Activated naive CD8-positive, alpha-beta T cell treated with anti-CD3 and anti-CD28 coated beads, Interleukin-2, amount 50 U/mL, for 16 hours (primary cell): ENCODE data around the gene NFIA.

ENCODE experiments used
- DNase-seq: peaks from one replicate; pipeline ENCODE4 v3.0.0-alpha.2; 2020; ENCODE audit warnings: low read depth, low spot score

NFIA gene

DNA sequence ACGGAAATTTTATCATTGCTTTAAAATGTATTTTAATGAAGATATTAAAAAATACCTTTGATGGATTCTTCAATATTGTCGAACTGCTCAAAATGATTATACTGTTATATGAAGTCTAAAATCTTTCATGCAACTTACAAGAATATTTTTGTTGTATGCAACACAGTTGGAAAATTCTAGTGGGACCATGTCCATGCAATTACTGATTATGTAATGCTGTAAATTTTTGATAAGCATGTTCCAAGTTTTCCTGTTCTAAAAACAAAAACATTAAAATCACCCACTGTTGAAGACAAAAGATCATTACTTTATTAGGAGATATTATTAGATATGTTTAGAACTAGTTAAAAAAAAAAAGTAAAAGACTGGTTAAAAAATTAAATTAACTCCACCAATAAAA is 132.8 kb downstream of the NFIA start:
- DNase-seq = no peak

DNA sequence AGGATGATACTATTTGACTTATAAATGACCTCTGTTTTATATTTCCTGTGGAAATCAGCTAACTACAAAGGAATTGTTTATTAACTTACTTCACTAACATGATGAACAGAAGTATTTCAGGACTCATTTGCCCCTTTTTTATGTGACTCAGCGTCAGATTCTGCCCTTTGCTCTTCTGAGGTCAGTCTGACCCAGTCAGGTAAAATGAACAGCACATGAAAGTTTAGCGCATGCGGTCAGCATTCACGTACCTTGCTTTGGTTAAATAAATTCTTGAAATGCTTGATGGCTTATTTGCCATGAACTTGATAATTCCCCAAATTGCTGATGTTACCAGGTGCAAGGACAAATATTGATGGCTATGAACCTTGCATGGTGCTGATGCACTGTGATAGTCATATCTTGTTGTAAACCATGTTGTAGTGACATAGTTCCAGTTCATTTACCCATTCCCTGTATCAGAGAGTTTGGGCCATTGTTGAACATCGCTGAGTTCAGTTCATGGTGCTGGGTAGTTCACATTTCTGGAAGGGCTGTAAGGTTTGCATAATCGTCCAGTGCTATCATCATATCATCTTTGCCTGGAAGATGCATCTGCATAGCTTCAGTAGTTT is 133.4 kb downstream of the NFIA start:
- DNase-seq = no peak

DNA sequence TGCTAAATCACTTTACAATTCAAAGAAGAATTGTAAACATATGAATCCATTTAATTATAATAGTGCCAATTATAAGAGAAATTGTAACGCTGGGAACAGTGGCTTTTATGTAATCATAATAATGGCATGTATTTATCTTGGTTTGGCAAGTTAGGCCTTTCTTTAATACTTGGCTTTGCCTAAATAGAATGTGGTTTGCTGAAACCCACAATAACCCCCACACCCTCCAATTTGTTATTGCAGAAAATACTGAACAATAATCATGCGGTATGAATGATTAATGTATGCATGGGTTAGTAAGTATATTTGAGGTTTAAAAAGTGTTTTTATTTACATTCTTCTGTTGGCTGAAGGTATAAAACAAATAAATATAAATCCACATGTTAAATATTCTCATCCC is 138.2 kb downstream of the NFIA start:
- no peak for DNase-seq

DNA sequence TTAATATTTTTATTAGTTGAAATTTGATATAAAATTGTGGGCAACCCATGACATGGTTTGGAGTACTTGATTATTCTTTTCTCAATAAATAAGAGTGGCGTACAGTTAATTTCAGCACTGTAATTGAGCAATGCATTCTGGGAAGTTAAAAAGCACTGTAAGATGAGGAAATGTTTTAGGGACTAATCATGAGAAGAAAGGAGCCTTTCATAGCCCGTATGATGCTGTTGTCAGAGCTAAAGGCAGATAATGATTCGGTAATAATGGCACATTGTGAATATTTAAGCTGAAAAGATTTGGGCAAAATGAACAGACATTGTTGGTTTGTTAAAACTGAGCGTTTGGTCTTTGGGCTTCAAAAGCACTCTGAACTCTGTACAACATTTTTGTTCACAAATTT is 139.3 kb downstream of the NFIA start:
- DNase-seq = no peak

DNA sequence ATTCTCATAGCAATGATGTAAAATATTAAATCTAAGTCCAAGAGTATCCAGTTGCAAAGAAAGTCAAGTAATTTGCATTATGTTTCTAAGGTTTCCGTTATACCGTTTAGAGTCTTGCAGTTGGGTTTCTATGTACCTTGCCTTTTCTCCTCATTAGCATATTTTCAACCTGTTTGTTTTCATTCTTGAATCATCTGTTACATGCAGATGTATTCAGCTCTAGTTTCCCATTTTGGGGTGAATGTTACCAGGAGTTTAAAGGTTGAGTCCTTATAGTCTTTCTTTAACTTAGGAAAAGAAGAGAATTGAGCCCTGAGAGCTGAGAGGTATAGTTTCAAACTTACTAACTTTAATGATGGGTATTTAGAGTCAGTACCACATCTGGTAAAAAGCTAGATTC is 139.9 kb downstream of the NFIA start:
- no peak for DNase-seq

DNA sequence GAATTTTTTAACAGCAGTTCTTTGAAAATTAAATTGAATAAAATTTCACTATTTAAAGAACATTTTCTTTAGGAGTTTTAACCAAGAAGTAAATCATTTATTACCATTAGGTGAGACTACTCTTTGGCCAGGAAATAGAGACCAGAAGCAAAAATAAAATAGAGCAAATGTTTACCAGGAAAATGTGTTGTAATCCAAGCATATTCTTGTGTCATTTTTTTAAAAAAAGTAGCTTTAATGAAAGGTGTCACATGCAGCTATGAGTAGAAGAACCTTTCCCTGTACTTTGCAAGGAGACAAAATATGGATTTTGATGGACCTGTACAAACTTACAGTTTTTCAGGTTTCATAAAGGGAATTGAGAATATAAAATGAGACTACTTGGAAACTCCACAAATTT is 140.8 kb downstream of the NFIA start:
- DNase-seq = no peak

DNA sequence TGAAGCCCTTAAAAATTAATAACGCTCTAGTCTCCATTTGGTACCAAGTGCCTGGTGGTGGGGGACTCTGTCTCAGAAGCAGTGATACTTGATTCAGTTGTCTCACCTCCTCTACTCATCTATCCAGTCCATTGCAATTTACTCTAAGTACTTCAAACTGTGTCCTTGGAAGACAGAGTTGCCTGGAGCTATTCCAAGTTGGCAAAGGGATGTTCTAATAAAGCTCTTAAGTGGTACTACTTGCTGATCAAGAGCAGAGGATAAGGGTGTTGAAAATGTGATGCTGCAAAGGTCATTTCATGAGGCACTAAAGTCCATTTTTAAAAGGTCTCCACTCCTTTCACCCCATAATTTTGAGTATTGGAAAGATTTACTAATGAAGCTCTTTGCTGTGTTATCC is 142.2 kb downstream of the NFIA start:
- DNase-seq = no peak

DNA sequence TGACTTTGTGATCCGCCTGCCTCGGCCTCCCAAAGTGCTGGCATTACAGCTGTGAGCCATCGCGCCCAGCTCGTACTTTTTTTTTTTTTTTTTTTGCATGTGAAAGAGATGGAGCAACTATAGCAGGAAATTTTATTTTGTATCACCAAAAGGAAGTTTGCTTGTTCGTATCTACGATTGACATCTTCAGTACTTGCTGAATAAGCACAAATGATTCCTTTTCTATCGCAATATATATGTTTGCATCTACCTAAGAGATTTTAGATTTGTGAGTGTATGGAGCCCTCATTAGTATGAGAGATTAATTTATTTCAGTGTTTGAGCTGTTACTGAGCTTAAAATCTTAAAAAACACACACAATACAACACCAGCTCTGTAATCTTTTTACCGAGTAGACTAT is 143.1 kb downstream of the NFIA start:
- DNase-seq = no peak

DNA sequence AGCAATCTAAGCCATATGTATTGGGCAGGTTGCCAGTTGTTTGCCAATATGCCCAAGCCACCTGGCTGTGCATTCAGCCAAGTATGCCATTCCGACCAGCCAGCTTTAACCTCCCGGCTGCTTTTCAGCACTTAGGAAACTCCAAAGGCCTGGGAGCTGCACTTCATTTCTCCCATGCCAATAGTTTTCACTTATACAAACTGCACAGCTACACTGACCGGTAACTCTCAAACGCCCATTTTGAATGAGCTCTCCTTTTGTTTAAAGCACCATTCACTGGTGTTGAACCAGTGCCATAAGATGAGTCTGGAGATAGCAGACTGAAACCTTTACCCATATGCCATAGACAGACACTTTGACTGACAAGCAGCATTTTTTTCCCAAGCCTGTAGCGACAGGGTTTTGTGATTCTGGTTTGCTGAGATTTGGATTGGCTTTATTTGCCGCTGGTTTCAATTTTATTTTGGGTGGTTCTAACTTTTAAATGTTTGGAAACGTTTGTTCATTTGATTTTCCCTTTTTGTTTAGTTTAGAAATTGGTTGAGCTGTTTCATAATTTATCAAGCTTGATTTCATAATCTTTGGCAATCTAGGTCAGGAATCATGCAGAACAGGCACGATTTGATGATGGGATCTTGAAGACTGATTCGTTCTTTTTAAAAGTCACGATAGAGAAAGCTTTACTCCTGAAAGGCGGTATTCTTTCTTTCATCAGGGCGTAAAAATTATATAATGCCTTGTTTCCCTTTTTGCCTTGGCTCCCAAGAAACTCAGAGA is 144.6 kb downstream of the NFIA start:
- DNase-seq = no peak

DNA sequence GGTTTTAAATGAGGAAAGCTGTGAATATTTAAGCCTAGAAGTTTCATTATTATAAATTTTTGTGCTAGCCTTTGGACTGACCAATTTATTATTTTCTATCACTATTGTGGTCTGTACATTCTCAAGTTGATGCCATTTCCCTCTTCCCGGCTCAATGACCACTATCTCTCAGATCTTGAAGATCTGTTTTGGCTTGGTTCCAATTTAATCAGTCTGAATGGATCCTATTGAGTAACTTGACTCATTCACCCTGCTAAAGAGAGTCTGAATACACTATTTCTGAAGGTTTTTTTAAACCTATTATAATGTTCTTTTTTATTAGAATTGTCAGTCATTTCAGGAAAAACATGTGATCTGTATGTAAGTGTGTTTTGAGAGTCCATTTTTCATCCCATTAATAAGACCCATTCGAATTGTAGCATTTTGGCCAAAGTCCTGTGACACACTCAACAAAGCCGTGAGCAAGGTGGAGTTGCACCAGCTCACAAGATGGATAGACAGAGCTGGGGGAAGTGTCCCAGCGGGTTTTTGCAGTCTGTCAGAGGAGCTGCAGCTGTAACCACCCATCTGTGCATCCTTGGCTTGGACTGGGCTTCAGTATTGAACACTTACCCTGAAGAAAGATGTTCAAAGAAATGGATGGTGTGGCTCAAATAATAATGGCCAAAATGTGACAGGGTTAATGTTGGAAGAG is 145.6 kb downstream of the NFIA start:
- no peak for DNase-seq

DNA sequence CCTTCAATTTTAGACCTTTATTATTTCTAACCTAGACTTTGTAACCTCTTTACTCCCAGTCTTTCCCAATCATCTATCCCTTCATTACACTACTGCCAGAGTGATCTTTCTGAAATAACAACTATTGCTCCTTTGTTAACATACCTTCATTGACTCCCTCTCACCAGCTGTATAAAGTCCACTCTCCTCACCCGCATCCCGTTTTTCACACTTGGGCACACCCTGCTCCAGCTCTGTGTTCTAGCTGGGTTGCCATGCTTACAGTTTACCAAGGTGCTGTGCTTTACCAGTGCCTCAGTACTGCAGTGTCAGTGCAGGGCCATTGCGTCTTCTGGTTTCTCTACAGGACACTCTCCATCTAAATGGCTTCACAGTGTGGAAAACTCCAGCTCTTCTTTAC is 148.2 kb downstream of the NFIA start:
- no peak for DNase-seq

DNA sequence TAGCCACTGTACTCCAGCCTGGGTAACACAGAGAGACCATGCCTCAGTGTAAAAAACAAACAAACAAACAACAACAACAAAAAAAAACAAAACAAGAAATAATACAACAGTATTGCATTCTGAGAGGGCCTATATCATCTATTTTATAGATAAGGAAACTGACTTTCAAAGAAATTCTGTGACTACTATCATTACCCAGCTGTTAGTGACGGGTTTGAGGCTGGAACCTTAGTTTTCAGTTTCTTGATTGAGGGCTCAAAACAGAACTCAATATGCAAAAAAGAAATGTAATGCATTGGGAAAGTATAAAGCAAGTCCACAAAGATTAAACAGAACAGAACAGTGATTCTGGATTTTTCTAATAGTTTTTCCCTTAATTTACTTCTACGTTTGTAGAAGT is 149.4 kb downstream of the NFIA start:
- no peak for DNase-seq

DNA sequence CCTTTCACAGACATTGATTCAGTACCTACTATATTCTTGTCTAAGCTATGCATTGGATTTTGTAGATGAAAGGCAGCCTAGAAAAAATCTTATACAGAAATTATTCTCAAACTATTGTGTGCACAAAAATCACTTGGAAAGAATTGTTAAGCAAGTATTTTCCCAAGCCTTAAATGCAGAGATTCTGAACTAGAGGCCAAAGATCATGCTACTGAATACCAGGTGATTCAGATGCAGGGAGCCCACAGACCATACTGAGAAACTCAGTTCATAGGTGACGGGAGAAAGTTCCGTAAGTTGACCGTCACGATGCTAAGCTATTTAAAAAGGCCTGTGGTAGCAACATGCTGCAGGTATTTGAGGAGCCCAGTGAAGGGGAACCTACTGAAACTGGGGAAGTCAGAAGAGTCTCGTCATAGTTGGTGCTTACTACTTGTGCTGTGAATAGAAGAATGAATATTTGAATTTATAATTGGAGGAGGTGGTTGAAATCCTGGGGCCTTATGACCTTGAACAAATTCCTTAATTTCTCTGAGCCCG is 150.8 kb downstream of the NFIA start:
- no peak for DNase-seq

DNA sequence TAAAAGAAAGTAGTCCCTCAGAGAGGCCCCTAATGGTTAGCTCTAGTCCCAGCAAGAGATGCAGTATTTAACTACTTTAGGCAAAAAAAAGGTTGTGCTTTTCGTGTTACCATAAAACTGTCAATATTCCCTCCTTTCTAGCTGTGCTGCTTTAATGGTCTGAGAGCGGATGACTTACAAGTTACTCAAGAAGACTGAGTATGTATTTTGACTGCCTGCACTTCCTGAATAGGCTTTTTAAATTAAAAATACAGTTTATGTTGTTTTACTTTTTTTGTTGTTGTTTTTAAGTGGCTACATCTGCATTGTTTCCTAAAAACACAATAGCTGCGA is 152.2 kb downstream of the NFIA start:
- DNase-seq = no peak

DNA sequence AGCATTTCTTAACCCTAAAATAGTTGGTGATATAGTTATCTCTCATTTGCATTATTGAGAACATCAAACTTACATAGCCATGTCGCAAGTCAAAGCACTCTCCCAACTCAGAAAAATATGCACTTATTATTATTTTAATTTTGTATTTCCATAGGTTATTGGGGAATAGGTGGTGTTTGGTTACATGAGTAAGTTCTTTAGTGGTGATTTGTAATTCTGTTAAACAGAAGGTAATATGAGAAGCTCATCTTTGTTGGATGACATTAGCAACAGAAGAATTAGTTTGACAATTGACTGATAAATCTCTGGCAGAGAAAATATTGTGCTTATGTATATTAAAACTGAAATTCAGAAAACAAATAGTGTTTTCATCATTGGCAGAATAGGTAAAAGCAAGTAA is 154.8 kb downstream of the NFIA start:
- no peak for DNase-seq

DNA sequence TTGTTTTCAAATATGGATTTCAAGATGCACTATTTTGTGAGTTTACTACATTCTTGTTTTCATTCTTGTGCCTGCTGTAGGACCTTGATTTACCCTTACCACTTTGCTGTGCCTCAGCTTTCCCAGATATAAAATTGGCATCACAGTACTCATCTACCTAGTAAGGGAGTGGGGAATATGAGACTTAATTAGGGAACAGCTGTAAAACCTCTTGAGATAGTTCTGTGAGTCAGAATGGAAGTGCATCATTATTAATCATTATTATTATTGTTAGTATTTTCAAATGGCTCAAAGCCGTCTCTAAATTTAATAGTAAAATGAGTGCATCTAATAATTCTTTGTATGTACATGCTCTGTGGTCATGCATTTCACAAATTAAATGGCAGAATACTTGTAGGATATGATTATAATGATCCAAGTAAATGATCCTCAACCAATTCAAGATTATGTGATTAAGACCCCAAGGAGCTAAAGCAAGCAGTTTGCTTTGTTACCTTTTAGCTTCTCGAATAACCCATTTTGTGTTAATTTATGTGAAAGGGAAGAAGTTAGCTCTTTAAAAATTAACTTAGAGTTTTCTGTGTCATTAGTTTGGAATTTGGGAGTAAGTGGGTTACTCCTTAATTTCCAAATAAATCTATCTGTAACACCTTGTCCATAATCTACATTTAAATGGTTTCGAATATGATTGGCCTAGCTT is 155.4 kb downstream of the NFIA start:
- DNase-seq = no peak

DNA sequence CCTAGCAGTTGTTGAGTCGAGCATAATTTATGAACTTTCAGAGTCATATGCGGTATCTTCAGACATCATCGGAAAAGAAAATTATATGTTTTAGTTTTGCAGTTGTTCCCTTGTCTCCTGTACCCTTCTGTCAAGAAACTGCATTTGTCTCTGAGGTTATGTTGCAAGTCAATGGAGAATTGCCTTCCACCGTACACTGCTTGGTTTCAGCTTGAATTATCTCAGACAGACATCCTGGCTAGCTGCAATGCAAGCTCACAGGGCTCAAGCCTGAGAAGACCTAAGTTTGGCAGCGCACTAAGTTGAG is 156.0 kb downstream of the NFIA start:
- DNase-seq = no peak

DNA sequence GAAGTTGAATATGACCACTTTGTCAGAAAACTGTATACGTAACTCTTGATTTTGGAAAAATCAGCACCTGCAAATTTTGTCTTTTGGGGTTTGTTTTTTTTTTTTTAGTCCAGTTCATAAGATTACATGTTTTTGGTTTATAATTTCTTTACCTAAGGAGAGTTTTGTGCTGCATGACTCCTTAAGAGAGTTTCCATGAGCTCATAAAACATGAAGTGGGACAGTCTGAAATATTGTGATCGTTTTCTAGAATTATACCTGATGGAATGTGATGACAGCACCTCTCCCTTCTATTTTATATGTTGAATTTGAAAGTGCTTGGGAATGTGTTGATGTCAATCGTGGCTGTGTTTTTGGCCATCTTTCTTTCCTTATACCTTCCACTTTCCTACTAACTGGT is 158.5 kb downstream of the NFIA start:
- DNase-seq = no peak

DNA sequence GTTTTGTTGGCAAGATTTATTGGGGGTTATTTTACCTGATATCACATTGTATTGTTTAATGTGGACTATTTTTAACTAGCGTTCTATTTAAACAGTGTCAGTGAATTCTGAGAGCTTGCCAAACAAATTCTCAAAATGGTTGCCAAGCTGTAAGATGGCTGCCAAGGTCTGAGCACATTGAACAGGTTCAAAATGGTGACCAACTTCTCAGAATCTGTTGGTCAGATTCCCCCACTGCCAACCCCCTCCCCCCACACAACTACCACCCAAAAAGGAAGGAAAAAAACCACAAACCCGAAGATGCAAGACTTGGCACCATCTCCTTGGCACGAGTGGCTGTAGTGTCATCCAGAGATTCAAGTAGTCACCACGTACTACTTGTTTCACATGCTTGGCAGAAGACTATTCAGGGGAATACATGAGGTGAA is 159.1 kb downstream of the NFIA start:
- no peak for DNase-seq

DNA sequence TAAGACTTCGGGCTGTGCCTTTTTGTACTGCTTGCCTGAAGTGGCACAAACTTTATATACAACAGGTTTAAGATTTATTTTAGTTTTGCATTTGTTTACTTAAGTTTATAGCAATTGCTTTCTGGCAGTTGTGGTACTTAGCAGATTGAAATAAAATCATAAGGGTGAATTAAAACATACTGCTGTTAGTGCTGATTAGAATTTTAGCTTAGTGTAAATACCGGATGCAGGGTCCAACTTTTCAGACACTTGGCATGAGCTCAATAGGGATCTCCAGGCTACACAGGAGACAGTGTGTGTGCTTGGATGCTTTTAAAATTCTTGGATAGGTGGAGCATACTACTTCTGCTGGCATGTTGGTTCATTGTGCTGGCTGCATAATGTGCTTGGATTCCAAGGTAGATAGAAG is 159.6 kb downstream of the NFIA start:
- DNase-seq = no peak

DNA sequence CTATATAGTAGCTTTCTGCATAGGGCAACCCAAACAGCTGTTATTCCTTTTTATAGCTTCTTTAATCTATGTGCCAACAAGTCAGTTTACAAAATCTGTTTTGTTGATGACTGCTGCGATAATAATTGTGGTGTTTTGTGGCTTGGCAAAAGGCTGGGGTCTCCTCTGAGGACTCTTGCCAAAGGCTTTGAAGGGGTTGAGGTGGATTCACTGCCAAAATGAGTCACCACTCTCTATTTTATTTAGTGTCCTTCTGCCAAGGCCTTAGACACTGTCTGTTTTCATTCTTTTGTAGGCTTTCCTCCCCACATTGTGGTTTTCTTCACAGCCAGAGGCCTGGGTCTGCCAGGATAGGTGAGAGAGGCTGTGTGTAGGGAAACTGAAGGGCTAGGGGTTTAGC is 161.8 kb downstream of the NFIA start:
- DNase-seq = no peak

DNA sequence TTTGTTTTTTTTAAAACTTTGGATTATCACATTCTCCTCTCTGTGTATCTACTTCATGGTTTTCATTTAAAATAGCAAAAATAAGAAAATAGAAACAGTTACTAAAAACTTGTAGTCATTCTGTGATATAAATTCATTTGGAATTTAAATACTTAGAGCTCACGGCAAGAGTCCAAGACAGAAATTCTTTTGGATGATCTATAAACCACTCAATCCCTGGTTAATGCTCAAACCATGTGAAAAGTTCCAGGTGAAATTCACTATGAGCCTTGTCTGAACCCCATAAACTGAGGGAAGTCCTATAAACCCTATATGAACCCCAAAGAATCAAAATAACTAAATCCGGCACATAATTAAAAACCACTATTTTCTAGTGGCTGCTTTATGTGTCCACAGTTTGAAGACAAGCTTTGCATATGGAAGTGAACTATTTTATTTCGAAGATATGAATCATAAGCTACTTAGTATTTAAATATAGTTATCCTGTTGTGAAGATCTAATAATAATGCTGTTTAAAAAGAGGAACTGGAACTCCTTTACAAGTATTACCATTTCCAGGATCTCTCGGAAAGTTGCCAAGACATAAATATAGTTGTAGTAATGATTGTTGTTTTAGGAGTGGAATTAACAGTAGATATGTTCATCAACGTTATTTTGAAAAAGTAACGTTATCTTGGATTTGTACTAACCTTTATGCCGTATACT is 163.5 kb downstream of the NFIA start:
- DNase-seq = no peak
